GM21825 (cell line): ENCODE results near the gene KCTD19.

ENCODE experiments used
- ATAC-seq: cut with Tn5 transposase; IDR thresholded peaks from one replicate; pipeline ENCODE4 v1.9.1; 2021; ENCODE audit warnings: mild to moderate bottlenecking, moderate library complexity; ENCODE audit not compliant: unreplicated experiment

Gene KCTD19

GRCh38 chr16:67245186-67245585 is 81.4 kb downstream of the KCTD19 start:
- no peak for ATAC-seq

- peak; percentile 47 for ATAC-seq
Measured at GRCh38 chr16:67244387-67245185, 82.0 kb downstream of the KCTD19 start.

GRCh38 chr16:67243481-67243880 is 83.1 kb downstream of the KCTD19 start:
- ATAC-seq = no peak

- ATAC-seq = no peak
Measured at GRCh38 chr16:67242138-67242730, 84.3 kb downstream of the KCTD19 start.

- no peak for ATAC-seq
Measured at GRCh38 chr16:67241008-67241900, 85.3 kb downstream of the KCTD19 start.

- no peak for ATAC-seq
Measured at GRCh38 chr16:67240506-67240905, 86.0 kb downstream of the KCTD19 start.
